A549 (cell line): ENCODE results near the gene ILDR2.

Source experiments
- JUN ChIP-seq, 2 experiments: fragments of >200 bp; sonication (Bioruptor Twin); formaldehyde crosslinking; IDR thresholded peaks; 2 replicates in 1 of 2; 3 replicates in 1 of 2; pipeline ENCODE4 v1.6.1; 2016 to 2017
- RCOR1 ChIP-seq: fragments of 150-350 bp; IDR thresholded peaks from 2 replicates; pipeline ENCODE4 v1.6.1; 2014; ENCODE audit warnings: antibody characterized with exemption, low read length, low read depth

- TF ChIP-seq JUN (IDR thresholded peaks at IDR 0.05) (no peak), RCOR1 (no peak)
These were observed 67.6 kb downstream of the ILDR2 start for GRCh38 chr1:166907763-166908162.
